ENCODE measurements around the gene SETDB1. TPM values are rescaled to one million over a fixed set of nuclear protein-coding genes. Genes with fewer than 3 reads are reported as not detected.
A peak's percentile ranks its signal among the peaks of the same experiment; 100 is the strongest.

The SETDB1 gene
- total and polyA plus RNA-seq, 2 of the 13 experiments (the other 11 are each of a cell fraction or from before 2014, with no cell fraction given) = 33.1 to 34.6 TPM

DNA sequence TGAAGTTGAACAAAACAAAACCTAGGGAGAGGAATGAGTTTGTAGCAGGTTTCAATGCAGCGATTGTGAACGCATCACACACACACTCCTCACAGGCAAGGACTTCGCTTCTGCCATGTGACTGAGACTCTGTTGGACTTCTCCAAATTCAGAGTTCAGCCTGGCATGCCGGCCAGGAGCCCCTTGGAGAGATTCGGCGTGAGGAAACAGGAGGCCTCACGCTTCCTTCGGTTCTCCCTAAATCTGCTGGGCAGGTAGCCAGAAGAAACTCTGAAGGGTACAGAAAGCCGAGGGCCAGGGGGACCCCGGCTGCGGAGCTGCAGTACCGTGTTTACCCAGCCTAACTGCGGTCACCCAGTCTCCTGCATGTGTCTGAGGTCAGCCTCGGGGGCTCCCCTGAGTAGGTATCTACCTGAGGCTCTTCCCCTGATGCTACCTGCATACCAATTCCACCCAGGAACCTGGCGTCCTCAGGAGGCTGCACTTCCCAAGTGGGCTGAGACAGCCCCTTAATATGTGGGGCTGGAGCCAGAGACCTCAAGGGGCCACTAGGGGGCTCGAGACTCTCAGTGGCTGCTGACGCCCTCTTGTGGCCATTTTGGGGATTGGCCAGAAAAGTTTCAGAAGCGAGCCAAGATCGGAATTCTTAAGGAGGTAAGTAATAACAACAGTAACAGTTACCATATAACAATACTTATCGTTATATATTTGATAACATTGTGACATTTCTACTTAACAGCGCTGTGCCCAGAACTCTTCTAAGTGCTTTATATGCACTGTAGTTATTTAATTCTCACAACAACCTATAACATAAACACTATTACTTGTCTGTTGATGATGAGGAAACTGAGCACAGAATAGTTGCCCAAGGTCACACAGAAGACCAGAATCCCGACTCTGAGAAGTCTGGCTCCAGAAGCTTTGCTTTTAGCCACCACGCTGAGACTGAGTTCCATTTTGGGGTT, 53.2 kb downstream of the SETDB1 start (continued):
- TF ChIP-seq PHF8 (CRISPR knock-in tag; IDR thresholded peaks at IDR 0.05) (peak; percentile 45), TERF1 (CRISPR knock-in tag; IDR thresholded peaks at IDR 0.05) (no peak), ZNF205 (CRISPR knock-in tag; IDR thresholded peaks at IDR 0.05) (peak; percentile 74; the same call in 1 of the 2 replicates), NR2F1 (CRISPR knock-in tag; IDR thresholded peaks at IDR 0.05) (no peak), RORA (CRISPR knock-in tag; IDR thresholded peaks at IDR 0.05) (no peak), AGO2 (optimal IDR thresholded peaks at IDR 0.05; ENCODE audit: low read depth, low read length) (no peak), RAD51 (IDR thresholded peaks at IDR 0.05; ENCODE audit: borderline replicate concordance) (no peak), ZBTB21 (CRISPR knock-in tag; IDR thresholded peaks at IDR 0.05) (no peak), ZNF513 (CRISPR knock-in tag; conservative IDR thresholded peaks at IDR 0.05) (no peak), ZNF850 (CRISPR knock-in tag; conservative IDR thresholded peaks at IDR 0.05) (no peak), TSC22D2 (CRISPR knock-in tag; IDR thresholded peaks at IDR 0.05; ENCODE audit: borderline replicate concordance) (no peak), ZNF136 (CRISPR knock-in tag; IDR thresholded peaks at IDR 0.05; ENCODE audit: low read depth) (no peak), SMYD3 (CRISPR knock-in tag; IDR thresholded peaks at IDR 0.05) (no peak), CHD4 (IDR thresholded peaks at IDR 0.05; ENCODE audit: borderline replicate concordance, low read length) (no peak), ZNF18 (CRISPR knock-in tag; IDR thresholded peaks at IDR 0.05; ENCODE audit: insufficient replicate concordance) (no peak), ZSCAN22 (CRISPR knock-in tag; IDR thresholded peaks at IDR 0.05) (no peak), BHLHE40 (IDR thresholded peaks at IDR 0.05; ENCODE audit: low read length) (no peak), HOMEZ (CRISPR knock-in tag; IDR thresholded peaks at IDR 0.05; ENCODE audit: low read depth) (0 out of 2 replicates have a peak, but pooled peaks have one; percentile 48), ZNF800 (CRISPR knock-in tag; IDR thresholded peaks at IDR 0.05) (no peak)
- TF ChIP-seq, protein P1, sequence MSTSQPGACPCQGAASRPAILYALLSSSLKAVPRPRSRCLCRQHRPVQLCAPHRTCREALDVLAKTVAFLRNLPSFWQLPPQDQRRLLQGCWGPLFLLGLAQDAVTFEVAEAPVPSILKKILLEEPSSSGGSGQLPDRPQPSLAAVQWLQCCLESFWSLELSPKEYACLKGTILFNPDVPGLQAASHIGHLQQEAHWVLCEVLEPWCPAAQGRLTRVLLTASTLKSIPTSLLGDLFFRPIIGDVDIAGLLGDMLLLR (CRISPR knock-in tag; IDR thresholded peaks at IDR 0.05) = 0 out of 2 replicates have a peak, but pooled peaks have one; percentile 49
